ENCODE measurements around the gene CFB.

DNA sequence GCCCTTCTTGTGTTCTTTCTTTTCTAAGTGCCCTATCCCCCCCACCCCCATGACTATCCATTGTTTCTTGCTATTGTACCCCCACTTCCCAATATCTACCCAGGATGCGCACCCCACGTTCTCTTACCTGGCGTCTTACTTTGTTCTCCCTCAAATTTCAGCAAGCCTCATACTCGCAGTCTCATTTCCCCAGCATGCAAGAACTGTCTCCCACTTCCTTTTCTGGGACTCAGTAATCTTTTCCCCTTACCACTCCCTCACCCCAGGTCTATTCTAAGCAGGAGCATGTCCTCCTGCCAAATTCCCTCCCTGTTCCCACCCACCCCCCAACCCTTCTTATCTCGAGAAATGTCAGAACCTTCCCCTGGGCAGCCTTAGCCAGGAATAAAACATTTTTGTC is 46.7 kb upstream of the CFB start:
- TF ChIP-seq, protein P1, sequence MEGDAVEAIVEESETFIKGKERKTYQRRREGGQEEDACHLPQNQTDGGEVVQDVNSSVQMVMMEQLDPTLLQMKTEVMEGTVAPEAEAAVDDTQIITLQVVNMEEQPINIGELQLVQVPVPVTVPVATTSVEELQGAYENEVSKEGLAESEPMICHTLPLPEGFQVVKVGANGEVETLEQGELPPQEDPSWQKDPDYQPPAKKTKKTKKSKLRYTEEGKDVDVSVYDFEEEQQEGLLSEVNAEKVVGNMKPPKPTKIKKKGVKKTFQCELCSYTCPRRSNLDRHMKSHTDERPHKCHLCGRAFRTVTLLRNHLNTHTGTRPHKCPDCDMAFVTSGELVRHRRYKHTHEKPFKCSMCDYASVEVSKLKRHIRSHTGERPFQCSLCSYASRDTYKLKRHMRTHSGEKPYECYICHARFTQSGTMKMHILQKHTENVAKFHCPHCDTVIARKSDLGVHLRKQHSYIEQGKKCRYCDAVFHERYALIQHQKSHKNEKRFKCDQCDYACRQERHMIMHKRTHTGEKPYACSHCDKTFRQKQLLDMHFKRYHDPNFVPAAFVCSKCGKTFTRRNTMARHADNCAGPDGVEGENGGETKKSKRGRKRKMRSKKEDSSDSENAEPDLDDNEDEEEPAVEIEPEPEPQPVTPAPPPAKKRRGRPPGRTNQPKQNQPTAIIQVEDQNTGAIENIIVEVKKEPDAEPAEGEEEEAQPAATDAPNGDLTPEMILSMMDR (conservative IDR thresholded peaks at IDR 0.05 in 1 of 2, IDR thresholded peaks at IDR 0.05 in 1 of 2; ENCODE audit: extremely low read depth in 1 of 2, insufficient read depth in 1 of 2, low read depth in 1 of 2, low read length in 2 of 2): no peak
- TF ChIP-seq EZH2 (IDR thresholded peaks at IDR 0.05; ENCODE audit: borderline replicate concordance, low read length): no peak
